Esophagus muscularis mucosa (tissue), 4 donors: ENCODE data around the gene XRN2. TPM values are rescaled to one million over a fixed set of nuclear protein-coding genes. Genes with fewer than 3 reads are reported as not detected.

Source experiments
- DNase-seq: peaks from one replicate; pipeline ENCODE4 v3.0.0-alpha.2; 2017; ENCODE audit errors: extremely low spot score
- H3K27ac ChIP-seq, 4 donors: fragments of 200-600 bp; sonication (generic); replicated peaks in 1 of 4; 1 replicate in 3 of 4; 2 replicates in 1 of 4; pipeline ENCODE4 v1.5.1; 2016 to 2019; ENCODE audit warnings: mild to moderate bottlenecking in 1 of 4
- H3K27me3 ChIP-seq, 4 donors: fragments of 200-600 bp; sonication (generic); one replicate each; pipeline versions ENCODE4 v1.5.1 to v1.6.0; 2016 to 2019
- H3K36me3 ChIP-seq, 4 donors: fragments of 200-600 bp; sonication (generic); one replicate each; pipeline ENCODE4 v1.5.1; 2016 to 2019
- H3K4me1 ChIP-seq, 4 donors: fragments of 200-600 bp; sonication (generic); one replicate each; pipeline ENCODE4 v1.5.1; 2016 to 2019
- H3K4me3 ChIP-seq, 4 donors: fragments of 200-600 bp; sonication (generic); 1 replicate in 2 of 4; 2 replicates in 2 of 4; pipeline ENCODE4 v1.5.1; 2016 to 2019; ENCODE audit warnings: mild to moderate bottlenecking in 4 of 4, moderate library complexity in 1 of 4
- H3K9me3 ChIP-seq, 4 donors: fragments of 200-600 bp; sonication (generic); 1 replicate in 3 of 4; 2 replicates in 1 of 4; pipeline ENCODE4 v1.5.1; 2016 to 2019
- CTCF ChIP-seq, 3 experiments: fragments of 200-600 bp in 2 of 3; fragments of 450-650 bp in 1 of 3; sonication (generic) in 2 of 3; IDR thresholded peaks; one replicate each; pipeline ENCODE4 v1.5.1; 2017 to 2019; ENCODE audit warnings: antibody characterized with exemption in 3 of 3, mild to moderate bottlenecking in 2 of 3, moderate library complexity in 1 of 3
- EP300 ChIP-seq: sonication (generic); formaldehyde crosslinking; IDR thresholded peaks from one replicate; pipeline ENCODE4 v1.6.1; 2017; ENCODE audit warnings: antibody characterized with exemption
- POLR2A ChIP-seq: fragments of 450-650 bp; IDR thresholded peaks from one replicate; pipeline ENCODE4 v1.6.1; 2017; ENCODE audit warnings: antibody characterized with exemption, moderate library complexity, mild to moderate bottlenecking, low read depth
- POLR2AphosphoS5 ChIP-seq, 2 donors: sonication (generic); formaldehyde crosslinking; IDR thresholded peaks; one replicate each; pipeline ENCODE4 v1.6.1; 2017; ENCODE audit warnings: antibody characterized with exemption in 2 of 2
- WGBS: methylation state at CpG from one replicate; pipeline ENCODE4 v1.1.5; 2018; 5-methylcytosine and 5-hydroxymethylcytosine counted together
- intact Hi-C: fragments of 100-400 bp; cut with DNase I; formaldehyde crosslinking; loops from one replicate; pipeline ENCODE4 v1.15.1; 2023
- total RNA-seq, 4 donors: library from RNA; depleted of rRNA; stranded (reverse); fragments of >200 nt; gene quantifications; one replicate each; pipeline versions ENCODE4 v1.1.0 to v1.2.1, GENCODE V29; 2016

The XRN2 gene
- total RNA-seq, 4 donors from 2014 or later: 49.0 to 76.9 (median 56.7) TPM

- 49% methylated on average over 2 of the region's 2 CpGs for WGBS
- H3K9me3 ChIP-seq: no peaks in the 10 kb centered on the region
- no peak for DNase-seq
- H3K27ac ChIP-seq: no peak overlapping the region
- intact Hi-C loops: no loop called here
- no peaks in the 10 kb centered on the region for H3K27me3 ChIP-seq
- H3K4me1 ChIP-seq: peaks cover 0 to 9% (median 6%) of the 10 kb centered on the region in 4 donors
- H3K36me3 ChIP-seq: peaks cover 15 to 63% (median 44%) of the 10 kb centered on the region in 4 donors
- TF ChIP-seq POLR2AphosphoS5 (IDR thresholded peaks at IDR 0.05): no peak
- H3K4me3 ChIP-seq: no peak overlapping the region
These were observed 65.7 kb downstream of the XRN2 start for GRCh38 chr20:21368791-21369190.

- Histone ChIP-seq H3K36me3 (peaks cover 13 to 56% (median 32%) of the 10 kb centered on the region in 4 donors), H3K4me3 (no peak overlapping the region), H3K9me3 (no peaks in the 10 kb centered on the region), H3K27me3 (no peaks in the 10 kb centered on the region), H3K4me1 (peaks cover 0 to 9% (median 7%) of the 10 kb centered on the region in 4 donors), H3K27ac (no peak overlapping the region)
- intact Hi-C loops: no loop called here
- WGBS: 91% methylated on average over 1 of the region's 1 CpG
- no peak for DNase-seq
- TF ChIP-seq CTCF (IDR thresholded peaks at IDR 0.05) (no peak), EP300 (no peak), POLR2AphosphoS5 (IDR thresholded peaks at IDR 0.05) (no peak), POLR2A (no peak)
These were observed 68.1 kb downstream of the XRN2 start for GRCh38 chr20:21371193-21371592.

- no peak overlapping the region for H3K27ac ChIP-seq
- H3K9me3 ChIP-seq: no peaks in the 10 kb centered on the region
- no peak overlapping the region for H3K4me3 ChIP-seq
- WGBS: 83% methylated on average over 2 of the region's 2 CpGs
- TF ChIP-seq CTCF (IDR thresholded peaks at IDR 0.05) (no peak), POLR2A (no peak), POLR2AphosphoS5 (IDR thresholded peaks at IDR 0.05) (no peak)
- peaks cover 11 to 52% (median 24%) of the 10 kb centered on the region in 4 donors for H3K36me3 ChIP-seq
- peaks cover 0 to 9% (median 7%) of the 10 kb centered on the region in 4 donors for H3K4me1 ChIP-seq
- DNase-seq: no peak
- no peaks in the 10 kb centered on the region for H3K27me3 ChIP-seq
- intact Hi-C loops: no loop called here
These were observed 68.9 kb downstream of the XRN2 start for GRCh38 chr20:21372016-21372415.

- intact Hi-C loops: no loop called here
- 90% methylated on average over 1 of the region's 1 CpG for WGBS
These were observed 70.3 kb downstream of the XRN2 start for GRCh38 chr20:21373436-21373835.

GRCh38 chr20:21376626-21377025 lies 73.5 kb downstream of the XRN2 start:
- Histone ChIP-seq H3K4me1 (peaks cover 0 to 6% (median 3%) of the 10 kb centered on the region in 4 donors), H3K27me3 (no peaks in the 10 kb centered on the region), H3K9me3 (no peaks in the 10 kb centered on the region), H3K27ac (no peak overlapping the region), H3K4me3 (no peak overlapping the region), H3K36me3 (peaks cover 0 to 40% (median 8%) of the 10 kb centered on the region in 4 donors)
- DNase-seq: no peak
- WGBS: 92% methylated on average over 3 of the region's 3 CpGs
- TF ChIP-seq CTCF (IDR thresholded peaks at IDR 0.05) (no peak), EP300 (no peak), POLR2AphosphoS5 (IDR thresholded peaks at IDR 0.05) (no peak), POLR2A (no peak)
- intact Hi-C loops: no loop called here

More at GRCh38 chr20:21373436-21373835, 70.3 kb downstream of the XRN2 start:
- Histone ChIP-seq H3K27me3 (no peaks in the 10 kb centered on the region), H3K4me3 (no peak overlapping the region), H3K36me3 (peaks cover 3 to 43% (median 20%) of the 10 kb centered on the region in 4 donors), H3K4me1 (peaks cover 0 to 9% (median 7%) of the 10 kb centered on the region in 4 donors), H3K9me3 (no peaks in the 10 kb centered on the region), H3K27ac (no peak overlapping the region)
- no peak for DNase-seq
- no peak for TF ChIP-seq CTCF (IDR thresholded peaks at IDR 0.05)
- no peak for TF ChIP-seq EP300
- TF ChIP-seq POLR2AphosphoS5 (IDR thresholded peaks at IDR 0.05): no peak
- no peak for TF ChIP-seq POLR2A
